K562 (cell line): ENCODE results near the gene NUDCD3. TPM values are rescaled to one million over a fixed set of nuclear protein-coding genes. Genes with fewer than 3 reads are reported as not detected.
A peak's percentile ranks its signal among the peaks of the same experiment; 100 is the strongest.

Experiments used
- ATAC-seq: fragments of 200-7000 bp; cut with Tn5 transposase; 3 replicates; pipeline ENCODE4 v1.9.1; 2020; ENCODE audit warnings: moderate library complexity
- BruUV-seq: library from RNA; stranded (reverse); fragments of 400-500 nt; replicated peaks from 2 replicates; lab custom pipeline; 2021; lab: Mats Ljungman, UMichigan
- CTCF ChIA-PET: fragments of 300-600 bp; formaldehyde crosslinking; extraction: SDS; loops from one replicate; lab custom pipeline; 2021; ENCODE audit warnings: low intra/inter-chr PET ratio; lab: Yijun Ruan, JAX
- POLR2A ChIA-PET: fragments of 300-600, 350-650 bp; sonication (Branson Sonifier 250); formaldehyde crosslinking; extraction: SDS; loops from one replicate; lab custom pipeline; 2021; ENCODE audit warnings: antibody characterized with exemption, inconsistent platforms; lab: Yijun Ruan, JAX
- DNase-seq, 4 experiments: peaks; one replicate each; pipeline versions ENCODE4 v3.0.0 to v3.0.0-alpha.2; 2011 to 2018; ENCODE audit warnings: low spot score in 3 of 4, mixed read lengths in 3 of 4; ENCODE audit errors: extremely low read depth in 1 of 4
- FAIRE-seq: peaks from 2 replicates; lab custom pipeline; 2011; peaks lifted over from hg19 to GRCh38; lab: Jason Lieb, UNC
- H2AFZ ChIP-seq: 2 replicates; pipeline ENCODE4 v1.6.0; 2011; ENCODE audit warnings: low read depth, low read length, control low read depth, inconsistent platforms
- H3K27ac ChIP-seq: fragments of 200-600 bp; 3 replicates; pipeline ENCODE4 v1.8.0; 2011; ENCODE audit warnings: low read depth, mild to moderate bottlenecking, control low read depth, inconsistent platforms, low read length, moderate library complexity, mixed read lengths; ENCODE audit errors: extremely low read depth
- H3K27me3 ChIP-seq, 2 experiments: fragments of 300-600 bp in 1 of 2; 2 replicates in 1 of 2; 3 replicates in 1 of 2; pipeline versions ENCODE4 v1.6.0 to v1.8.0; 2011; ENCODE audit warnings: inconsistent platforms in 2 of 2, low read length in 2 of 2, mild to moderate bottlenecking in 1 of 2, mixed read lengths in 1 of 2, moderate library complexity in 1 of 2; ENCODE audit not compliant: control insufficient read depth in 2 of 2, insufficient read depth in 2 of 2
- H3K36me3 ChIP-seq: fragments of 300-600 bp; 3 replicates; pipeline ENCODE4 v1.8.0; 2011; ENCODE audit warnings: mild to moderate bottlenecking, low read length, inconsistent platforms; ENCODE audit not compliant: control insufficient read depth, insufficient read depth
- H3K4me1 ChIP-seq, 2 experiments: fragments of 200-600 bp in 1 of 2; replicated peaks in 1 of 2; 2 replicates in 1 of 2; 3 replicates in 1 of 2; pipeline versions ENCODE4 v1.5.1 to v1.8.0; 2011; ENCODE audit warnings: inconsistent platforms in 2 of 2, low read length in 2 of 2, mild to moderate bottlenecking in 1 of 2, mixed read lengths in 1 of 2, moderate library complexity in 1 of 2; ENCODE audit not compliant: control insufficient read depth in 2 of 2, insufficient read depth in 2 of 2
- H3K4me2 ChIP-seq: 2 replicates; pipeline ENCODE4 v1.6.1; 2011; ENCODE audit warnings: low read length, control low read depth, inconsistent platforms, mixed read lengths; ENCODE audit not compliant: insufficient read depth
- H3K4me3 ChIP-seq: fragments of 200-600 bp; sonication (generic), shearing (Covaris generic); 2 replicates; pipeline ENCODE4 v1.5.1; 2016; ENCODE audit warnings: control low read depth, inconsistent platforms
- H3K79me2 ChIP-seq: fragments of 200-600 bp; 3 replicates; pipeline ENCODE4 v1.8.0; 2011; ENCODE audit warnings: low read length, inconsistent platforms; ENCODE audit not compliant: control insufficient read depth, insufficient read depth
- H3K9ac ChIP-seq, 2 experiments: 2 replicates each; pipeline versions ENCODE4 v1.6.0 to v1.6.1; 2011; ENCODE audit warnings: low read depth in 2 of 2, low read length in 2 of 2, control low read depth in 1 of 2, inconsistent platforms in 1 of 2, mild to moderate bottlenecking in 1 of 2, mixed read lengths in 1 of 2; ENCODE audit not compliant: insufficient read depth in 1 of 2
- H3K9me1 ChIP-seq: one replicate; pipeline ENCODE4 v1.6.0; 2011; ENCODE audit warnings: inconsistent platforms, mild to moderate bottlenecking, low read length, moderate library complexity; ENCODE audit not compliant: control insufficient read depth, insufficient read depth
- H3K9me3 ChIP-seq: replicated peaks from 2 replicates; pipeline ENCODE4 v1.5.1; 2011; ENCODE audit warnings: low read depth, low read length, inconsistent platforms; ENCODE audit not compliant: control insufficient read depth, insufficient read depth
- H4K20me1 ChIP-seq: replicated peaks from 2 replicates; pipeline ENCODE4 v1.6.1; 2011; ENCODE audit warnings: low read length, inconsistent platforms, mixed read lengths; ENCODE audit not compliant: control insufficient read depth, insufficient read depth
- NFE2L1 ChIP-seq: fragments of 450-650 bp; IDR thresholded peaks from 2 replicates; pipeline ENCODE4 v1.6.1; 2016; ENCODE audit warnings: missing genetic modification characterization, low read depth, mild to moderate bottlenecking, missing compliant biosample characterization, moderate library complexity, borderline replicate concordance
- SMARCA5 ChIP-seq: fragments of 450-650 bp; IDR thresholded peaks from 2 replicates; pipeline ENCODE4 v1.6.1; 2016
- SPI1 ChIP-seq: IDR thresholded peaks from 2 replicates; pipeline ENCODE4 v1.6.1; 2011; ENCODE audit warnings: low read depth, low read length, control low read depth, borderline replicate concordance
- THRAP3 ChIP-seq: fragments of 450-650 bp; IDR thresholded peaks from 2 replicates; pipeline ENCODE4 v1.6.1; 2016; ENCODE audit warnings: mild to moderate bottlenecking, inconsistent platforms, borderline replicate concordance
- ZBED1 ChIP-seq: IDR thresholded peaks from 2 replicates; pipeline ENCODE4 v1.6.1; 2014
- ZNF263 ChIP-seq: sonication (generic); formaldehyde crosslinking; IDR thresholded peaks from 2 replicates; pipeline ENCODE4 v1.8.0; 2022; ENCODE audit warnings: mild to moderate bottlenecking, missing genetic modification reagents, borderline replicate concordance
- WGBS: fragments of 100-300 bp; shearing (Covaris generic); methylation state at CpG from one replicate; pipeline ENCODE4 v1.1.6; 2016; ENCODE audit warnings: low coverage, mixed read lengths; ENCODE audit not compliant: insufficient coverage; ENCODE audit errors: missing lambda C conversion rate; 5-methylcytosine and 5-hydroxymethylcytosine counted together
- in situ Hi-C: fragments of 300-500 bp; cut with MboI; formaldehyde crosslinking; loops from 4 replicates; pipeline ENCODE4 v1.15.0; 2018; ENCODE audit warnings: inconsistent platforms, mixed read lengths
- intact Hi-C: fragments of 100-400 bp; cut with micrococcal nuclease; formaldehyde crosslinking; loops from 2 replicates; pipeline ENCODE4 v1.14.2; 2022
- polyA plus RNA-seq, 8 experiments: library from polyadenylated mRNA; depleted of rRNA in 4 of 8; stranded (reverse) in 5 of 8; unstranded in 3 of 8; fragments of >200 nt; fragmentation: Nextera tagmentation in 2 of 8; fragmentation: Illumina TruSeq in 1 of 8; extraction: Ambion mirVana in 2 of 8; extraction: Trizol in 1 of 8; gene quantifications; 2 replicates each; pipeline versions ENCODE4 v1.2.1 to v1.2.3, GENCODE V29; 2011 to 2014; ENCODE audit warnings: inconsistent platforms in 1 of 8, missing spikeins in 1 of 8
- total RNA-seq, 7 experiments: library from RNA; depleted of rRNA in 6 of 7; stranded (reverse); fragments of >200 nt in 6 of 7; fragmentation: Illumina TruSeq in 2 of 7; extraction: Trizol in 2 of 7; gene quantifications; 2 replicates each; pipeline versions ENCODE4 v1.2.1 to v1.2.3, GENCODE V29; 2011 to 2021; ENCODE audit warnings: low replicate concordance in 1 of 7

NUDCD3 gene
- total and polyA plus RNA-seq, 9 of the 15 experiments (the other 6 are each of a cell fraction or from before 2014, with no cell fraction given): 24.8 to 64.2 (median 42.6) TPM

DNA sequence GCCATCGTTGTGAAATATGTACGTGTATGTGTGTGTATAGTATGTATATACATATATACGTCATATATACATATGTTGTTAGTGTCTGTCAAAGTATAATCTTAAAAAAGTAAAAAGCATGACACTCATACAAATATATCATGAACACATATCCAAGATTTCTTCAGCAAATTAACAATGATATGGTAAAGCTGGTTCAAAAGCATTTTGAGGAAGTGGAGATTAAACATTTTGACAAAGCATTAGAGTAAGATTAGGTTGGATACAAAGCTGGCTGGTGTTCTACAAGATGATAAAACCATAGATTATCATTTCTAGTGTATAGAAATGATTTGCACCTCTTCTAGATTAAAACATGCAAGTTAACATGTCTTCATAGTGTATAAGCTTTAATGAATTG, 771 bp upstream of the NUDCD3 start (continued):
- TF ChIP-seq THRAP3: 0 out of 2 replicates have a peak, but pooled peaks have one; percentile 25
- peak; percentile 50; the same call in 1 of the 2 replicates for TF ChIP-seq SPI1
- TF ChIP-seq SMARCA5: no peak
- no peak for TF ChIP-seq ZNF263 (CRISPR knock-in tag)

DNA sequence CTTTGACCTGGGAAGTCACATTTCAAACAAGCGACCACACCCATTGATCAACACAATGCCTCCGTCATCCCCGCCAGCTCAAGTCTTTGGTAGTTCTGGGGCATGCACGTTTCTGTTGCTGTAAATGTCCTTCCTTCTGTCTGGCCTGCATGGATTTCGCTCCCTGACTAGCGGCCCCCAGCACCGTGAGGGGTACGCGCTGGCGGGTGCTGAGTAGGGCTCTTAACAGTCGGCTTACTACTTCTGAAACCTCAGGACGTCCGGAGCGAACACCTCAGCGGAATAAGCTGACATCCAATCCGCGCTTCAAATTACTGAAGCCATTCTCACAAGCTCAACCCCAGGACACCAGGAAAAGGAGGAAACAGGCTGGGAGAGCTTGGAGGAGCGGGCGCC, 505 bp downstream of the NUDCD3 start:
- Histone ChIP-seq H4K20me1 (no peaks in the 10 kb centered on the region), H3K4me2 (peak overlapping the region; percentile 97), H3K4me1 (peaks cover 4% of the 10 kb centered on the region in 2 experiments; a peak in 3 of 5 replicates), H3K27ac (peak overlapping the region; percentile 95), H3K4me3 (peak overlapping the region; percentile 96), H3K9me3 (no peaks in the 10 kb centered on the region), H2AFZ (peak overlapping the region; percentile 96), H3K36me3 (peaks cover 16% of the 10 kb centered on the region), H3K27me3 (no peaks in the 10 kb centered on the region), H3K9ac (peak overlapping the region; percentile 91 to 97), H3K9me1 (no peaks in the 10 kb centered on the region), H3K79me2 (peaks cover 50% of the 10 kb centered on the region)
- ChIA-PET CTCF (interaction anchor here (0.6 to 0.7 kb wide), 2 partner anchors 76 to 651 kb away, joined by 3 to 4 read pairs; no protein-coding TSS in a partner anchor), POLR2A (interaction anchor here (0.6 to 1.6 kb wide), 12 partner anchors 17 to 531 kb away, joined by 3 to 5 read pairs (median 3); partner anchors contain the start of gene TMED4)
- intact Hi-C loops (no loop called here), in situ Hi-C loops (no loop called here)
- ATAC-seq (peak; percentile 70), FAIRE-seq (peak; percentile 26), DNase-seq (peak; percentile 28 to 53 (median 42))
- TSS peak; percentile 68 for BruUV-seq
- 0 out of 2 replicates have a peak, but pooled peaks have one; percentile 21 for TF ChIP-seq ZBED1
- TF ChIP-seq NFE2L1: no peak
- under 1% methylated on average over 19 of the region's 19 CpGs for WGBS
